ENCODE results near the gene PEX3. TPM values are rescaled to one million over a fixed set of nuclear protein-coding genes. Genes with fewer than 3 reads are reported as not detected.

Gene PEX3
- total and polyA plus RNA-seq, 8 donors: 2.8 to 9.6 (median 6.6) TPM

- DNase-seq: no peak
- WGBS, 2 donors: 94 to 96% methylated on average over 3 of the region's 3 CpGs
- H3K27ac ChIP-seq: no peak overlapping the region
- H3K4me3 ChIP-seq: no peak overlapping the region
- no peak for ATAC-seq
- TF ChIP-seq CTCF (IDR thresholded peaks at IDR 0.05): no peak
- H3K36me3 ChIP-seq: peaks cover 0 to 9% (median 0%) of the 10 kb centered on the region in 3 donors
- intact Hi-C loops (cut with DNase I): no loop called here
- no peaks in the 10 kb centered on the region for H3K27me3 ChIP-seq
- FAIRE-seq: no peak
- no peaks in the 10 kb centered on the region for H3K4me1 ChIP-seq
- no peaks in the 10 kb centered on the region for H3K9me3 ChIP-seq
Observed at GRCh38 chr6:143478479-143479062, 28.0 kb downstream of the PEX3 start.

GRCh38 chr6:143482593-143482992 lies 32.0 kb downstream of the PEX3 start:
- no peak for ATAC-seq
- intact Hi-C loops (cut with DNase I): no loop called here
- Histone ChIP-seq H3K9me3 (no peaks in the 10 kb centered on the region), H3K27me3 (no peaks in the 10 kb centered on the region), H3K36me3 (no peaks in the 10 kb centered on the region), H3K4me1 (no peaks in the 10 kb centered on the region), H3K27ac (no peak overlapping the region), H3K4me3 (no peak overlapping the region)
- WGBS, 2 donors: 71 to 99% methylated on average over 2 of the region's 2 CpGs
- DNase-seq: no peak
- peak; percentile 23 for FAIRE-seq
- no peak for TF ChIP-seq CTCF (IDR thresholded peaks at IDR 0.05)

GRCh38 chr6:143485967-143486366 lies 35.4 kb downstream of the PEX3 start:
- TF ChIP-seq CTCF (IDR thresholded peaks at IDR 0.05): no peak
- no peaks in the 10 kb centered on the region for H3K27me3 ChIP-seq
- no peaks in the 10 kb centered on the region for H3K36me3 ChIP-seq
- H3K27ac ChIP-seq: no peak overlapping the region
- ATAC-seq (no peak), FAIRE-seq (no peak), DNase-seq (no peak)
- intact Hi-C loops (cut with DNase I): no loop called here
- H3K4me3 ChIP-seq: no peak overlapping the region
- WGBS, 2 donors: 75 to 78% methylated on average over 2 of the region's 2 CpGs
- no peaks in the 10 kb centered on the region for H3K9me3 ChIP-seq
- H3K4me1 ChIP-seq: no peaks in the 10 kb centered on the region

- no peak overlapping the region for H3K4me3 ChIP-seq
- no peaks in the 10 kb centered on the region for H3K4me1 ChIP-seq
- no peaks in the 10 kb centered on the region for H3K36me3 ChIP-seq
- intact Hi-C loops (cut with DNase I): no loop called here
- H3K27ac ChIP-seq: no peak overlapping the region
- DNase-seq: no peak
- TF ChIP-seq CTCF (IDR thresholded peaks at IDR 0.05): no peak
- no peaks in the 10 kb centered on the region for H3K27me3 ChIP-seq
- ATAC-seq: no peak
- no peak for FAIRE-seq
- 89 to 93% methylated on average over 3 of the region's 3 CpGs for WGBS, 2 donors
- H3K9me3 ChIP-seq: no peaks in the 10 kb centered on the region
Observed at GRCh38 chr6:143486752-143487151, 36.1 kb downstream of the PEX3 start.

- Histone ChIP-seq H3K36me3 (no peaks in the 10 kb centered on the region), H3K27me3 (no peaks in the 10 kb centered on the region), H3K27ac (no peak overlapping the region), H3K4me1 (no peaks in the 10 kb centered on the region), H3K9me3 (no peaks in the 10 kb centered on the region), H3K4me3 (no peak overlapping the region)
- DNase-seq: no peak
- FAIRE-seq: no peak
- intact Hi-C loops (cut with DNase I): no loop called here
- WGBS, 2 donors: 98 to 100% methylated on average over 1 of the region's 1 CpG
- ATAC-seq: no peak
- no peak for TF ChIP-seq CTCF (IDR thresholded peaks at IDR 0.05)
Observed at GRCh38 chr6:143490244-143490643, 39.6 kb downstream of the PEX3 start.
